Heart right ventricle (tissue), 16 donors: Measurements from ENCODE around the gene RNF138. TPM values are rescaled to one million over a fixed set of nuclear protein-coding genes. Genes with fewer than 3 reads are reported as not detected.

ENCODE experiments used
- ATAC-seq, 8 donors: fragments of 200-7000 bp; cut with Tn5 transposase; one replicate each; pipeline ENCODE4 v1.9.1; 2020; ENCODE audit warnings: mild to moderate bottlenecking in 8 of 8, moderate library complexity in 8 of 8, moderate number of reproducible peaks in 1 of 8
- DNase-seq, 2 donors: peaks; one replicate each; pipeline ENCODE4 v3.0.0-alpha.2; 2020
- H3K27ac ChIP-seq, 10 donors: fragments of 200-600 bp; sonication (generic) in 2 of 10; one replicate each; pipeline versions ENCODE4 v1.5.0 to v1.8.0; 2020 to 2022; ENCODE audit warnings: mild to moderate bottlenecking in 3 of 10
- H3K27me3 ChIP-seq, 7 donors: fragments of 200-600 bp; one replicate each; pipeline ENCODE4 v1.8.0; 2021 to 2022; ENCODE audit warnings: mild to moderate bottlenecking in 2 of 7
- H3K36me3 ChIP-seq, 9 donors: fragments of 200-600 bp; sonication (generic) in 1 of 9; one replicate each; pipeline versions ENCODE4 v1.5.0 to v1.8.0; 2020 to 2022; ENCODE audit warnings: mild to moderate bottlenecking in 2 of 9
- H3K4me1 ChIP-seq, 9 donors: fragments of 200-600 bp; sonication (generic) in 1 of 9; one replicate each; pipeline versions ENCODE4 v1.5.0 to v1.8.0; 2020 to 2022; ENCODE audit warnings: mild to moderate bottlenecking in 4 of 9
- H3K4me3 ChIP-seq, 10 donors: fragments of 200-600 bp; sonication (generic) in 2 of 10; one replicate each; pipeline versions ENCODE4 v1.5.0 to v1.8.0; 2020 to 2022; ENCODE audit warnings: mild to moderate bottlenecking in 7 of 10, moderate library complexity in 2 of 10
- H3K9me3 ChIP-seq, 11 donors: fragments of 200-600 bp in 10 of 11; sonication (generic) in 2 of 11; one replicate each; pipeline versions ENCODE4 v1.5.0 to v1.8.0; 2013 to 2022; ENCODE audit warnings: mild to moderate bottlenecking in 2 of 11, control low read depth in 1 of 11, moderate library complexity in 1 of 11
- CTCF ChIP-seq, 9 donors: fragments of 200-600 bp; sonication (generic) in 2 of 9; IDR thresholded peaks; one replicate each; pipeline versions ENCODE4 v1.5.0 to v1.8.0; 2021 to 2022; ENCODE audit warnings: antibody characterized with exemption in 9 of 9, mild to moderate bottlenecking in 5 of 9, moderate library complexity in 1 of 9
- WGBS, 2 donors: extraction: QIAGEN DNeasy Blood & Tissue Kit; methylation state at CpG; one replicate each; pipeline ENCODE4 v1.1.7; 2013; ENCODE audit warnings: inconsistent platforms in 1 of 2; 5-methylcytosine and 5-hydroxymethylcytosine counted together
- intact Hi-C, 10 donors: fragments of 100-400 bp; cut with DNase I; formaldehyde crosslinking; loops; one replicate each; pipeline versions ENCODE4 v1.11.1 to v1.14.2; 2022
- polyA plus RNA-seq, 2 donors: library from polyadenylated mRNA; stranded (reverse); fragments of 200-250 nt; gene quantifications; one replicate each; pipeline ENCODE4 v1.2.3, GENCODE V29; 2013
- total RNA-seq, 10 donors: library from RNA; stranded (reverse); fragmentation: NEBNext Ultra II Directional in 3 of 10; extraction: Animal tissue kit (Norgen Biotek cat#: 25700) in 3 of 10; gene quantifications; one replicate each; pipeline versions ENCODE4 v1.2.1 to v1.2.4, GENCODE V29; 2021 to 2023
- donor health status: Arrhythmogenic right ventricular cardiomyopathy.
- donor health status: ischemic (EF 13 %, LVEDD 7.1; RV severe dilation, severe dysfunction).
- donor health status: healthy with polysubstance abuse.
- donor health status: DM: no; HTN: yes; CAD: no.
- donor health status: DM: no; HTN: no; CAD: no.
- donor health status: ischemic (EF 25% LVEDD 6.9; RV normal size, moderate dysfunction).
- donor health status: ischemic (EF 25% LVEDD 5.7; RV mildly dilated, moderate dysfunction).
- donor health status: healthy.
- donor health status: DM: yes; HTN: yes; CAD: no.
- donor health status: Ischemic cardiomyopathy.
- donor health status: ischemic (EF 35%, LVEDD 5.7; RV mildly dilated, moderate dysfunction).
- donor health status: nonischemic (EF 11% LVEDD 7.7; RV severe dilation, severe dysfunction).
- donor health status: DM: yes; HTN: yes; CAD: no.
- donor health status: PGD.
- donor health status: ischemic (EF 29% LVEDD 5.4; RV normal size, mild dysfunction).
- donor health status: nonischemic (EF 23%, LVEDD 6.1; RV moderate dilation, normal function).

The RNF138 gene
- total and polyA plus RNA-seq, 12 donors, result 5.4 to 13.7 (median 10.3) TPM

DNA sequence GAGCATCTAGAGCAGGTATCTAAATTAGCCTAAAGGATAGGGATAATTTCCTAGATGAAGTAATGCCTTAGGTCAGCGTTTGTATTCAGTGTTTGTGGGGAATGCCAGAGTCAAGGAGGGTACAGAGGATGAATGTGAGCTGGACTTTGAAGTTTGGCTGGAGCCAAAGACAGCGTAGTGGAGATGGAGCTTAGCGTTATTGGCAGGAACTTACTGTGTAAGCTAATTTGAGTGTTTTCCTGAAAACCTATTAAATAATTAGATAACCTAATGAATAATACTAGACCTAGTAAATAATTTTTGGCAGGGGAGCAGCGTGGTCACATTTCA, 4.2 kb downstream of the RNF138 start:
- H3K4me3 ChIP-seq, result no peak overlapping the region
- ATAC-seq (no peak), DNase-seq (no peak)
- 70 to 74% methylated on average over 4 of the region's 4 CpGs for WGBS, 2 donors
- H3K27me3 ChIP-seq, result no peaks in the 10 kb centered on the region
- no peak for TF ChIP-seq CTCF (IDR thresholded peaks at IDR 0.05)
- peaks cover 0 to 29% (median 4%) of the 10 kb centered on the region in 9 donors for H3K36me3 ChIP-seq
- H3K9me3 ChIP-seq, result no peaks in the 10 kb centered on the region
- intact Hi-C loops, result loop anchor here in 1 of 10 donors (10.0 kb wide), 1 partner anchor 151 kb away; the partner anchor contains the start of gene TRAPPC8
- H3K4me1 ChIP-seq, result peaks cover 0 to 69% (median 35%) of the 10 kb centered on the region in 9 donors
- H3K27ac ChIP-seq, result no peak overlapping the region

DNA sequence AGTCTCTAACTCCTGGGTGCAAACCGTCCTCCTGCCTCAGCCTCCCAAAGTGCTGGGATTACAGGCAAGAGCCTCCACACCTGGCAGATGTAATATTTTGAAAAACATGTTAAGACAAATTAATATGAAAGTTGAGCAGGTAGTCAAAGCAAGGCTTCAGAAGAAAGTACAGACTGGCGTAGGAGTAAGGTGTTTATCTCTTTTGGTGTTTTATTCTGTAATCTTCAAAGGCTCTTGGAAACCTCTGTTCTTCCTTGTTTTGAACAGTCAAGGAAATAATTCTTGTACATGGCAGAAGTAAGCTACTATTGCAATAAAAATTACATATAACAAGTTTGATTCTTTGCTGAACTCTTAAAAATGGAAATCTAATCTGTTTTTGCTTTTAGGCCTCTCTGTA, 5.3 kb downstream of the RNF138 start:
- H3K9me3 ChIP-seq, result no peaks in the 10 kb centered on the region
- H3K27ac ChIP-seq, result no peak overlapping the region
- TF ChIP-seq CTCF (IDR thresholded peaks at IDR 0.05), result no peak
- intact Hi-C loops, result loop anchor here in 1 of 10 donors (10.0 kb wide), 1 partner anchor 152 kb away; the partner anchor contains the start of gene TRAPPC8
- peaks cover 0 to 29% (median 4%) of the 10 kb centered on the region in 9 donors for H3K36me3 ChIP-seq
- no peak overlapping the region for H3K4me3 ChIP-seq
- H3K27me3 ChIP-seq, result no peaks in the 10 kb centered on the region
- peaks cover 0 to 62% (median 28%) of the 10 kb centered on the region in 9 donors for H3K4me1 ChIP-seq
- no peak for DNase-seq
- ATAC-seq, result no peak
- WGBS, 2 donors, result 88 to 92% methylated on average over 2 of the region's 2 CpGs

- Histone ChIP-seq H3K9me3 (no peaks in the 10 kb centered on the region), H3K27me3 (no peaks in the 10 kb centered on the region), H3K4me3 (no peak overlapping the region), H3K36me3 (peaks cover 0 to 13% (median 0%) of the 10 kb centered on the region in 9 donors), H3K4me1 (peaks cover 0 to 14% (median 0%) of the 10 kb centered on the region in 9 donors), H3K27ac (no peak overlapping the region)
- ATAC-seq (no peak), DNase-seq (no peak)
- 80 to 87% methylated on average over 2 of the region's 2 CpGs for WGBS, 2 donors
- TF ChIP-seq CTCF (IDR thresholded peaks at IDR 0.05), result no peak
- intact Hi-C loops, result no loop called here
These were observed 12.8 kb downstream of the RNF138 start for GRCh38 chr18:32104516-32104915.

- Histone ChIP-seq H3K27me3 (no peaks in the 10 kb centered on the region), H3K9me3 (no peaks in the 10 kb centered on the region), H3K4me3 (no peak overlapping the region), H3K27ac (no peak overlapping the region), H3K36me3 (peaks cover 0 to 36% (median 6%) of the 10 kb centered on the region in 9 donors), H3K4me1 (peaks cover 0 to 17% (median 0%) of the 10 kb centered on the region in 9 donors)
- 96 to 98% methylated on average over 3 of the region's 3 CpGs for WGBS, 2 donors
- TF ChIP-seq CTCF (IDR thresholded peaks at IDR 0.05), result no peak
- no peak for DNase-seq
- intact Hi-C loops, result no loop called here
- ATAC-seq, result no peak
These were observed 18.3 kb downstream of the RNF138 start for GRCh38 chr18:32110005-32110404.
